ENCODE results near the gene TIMP1.

TIMP1 gene

DNA sequence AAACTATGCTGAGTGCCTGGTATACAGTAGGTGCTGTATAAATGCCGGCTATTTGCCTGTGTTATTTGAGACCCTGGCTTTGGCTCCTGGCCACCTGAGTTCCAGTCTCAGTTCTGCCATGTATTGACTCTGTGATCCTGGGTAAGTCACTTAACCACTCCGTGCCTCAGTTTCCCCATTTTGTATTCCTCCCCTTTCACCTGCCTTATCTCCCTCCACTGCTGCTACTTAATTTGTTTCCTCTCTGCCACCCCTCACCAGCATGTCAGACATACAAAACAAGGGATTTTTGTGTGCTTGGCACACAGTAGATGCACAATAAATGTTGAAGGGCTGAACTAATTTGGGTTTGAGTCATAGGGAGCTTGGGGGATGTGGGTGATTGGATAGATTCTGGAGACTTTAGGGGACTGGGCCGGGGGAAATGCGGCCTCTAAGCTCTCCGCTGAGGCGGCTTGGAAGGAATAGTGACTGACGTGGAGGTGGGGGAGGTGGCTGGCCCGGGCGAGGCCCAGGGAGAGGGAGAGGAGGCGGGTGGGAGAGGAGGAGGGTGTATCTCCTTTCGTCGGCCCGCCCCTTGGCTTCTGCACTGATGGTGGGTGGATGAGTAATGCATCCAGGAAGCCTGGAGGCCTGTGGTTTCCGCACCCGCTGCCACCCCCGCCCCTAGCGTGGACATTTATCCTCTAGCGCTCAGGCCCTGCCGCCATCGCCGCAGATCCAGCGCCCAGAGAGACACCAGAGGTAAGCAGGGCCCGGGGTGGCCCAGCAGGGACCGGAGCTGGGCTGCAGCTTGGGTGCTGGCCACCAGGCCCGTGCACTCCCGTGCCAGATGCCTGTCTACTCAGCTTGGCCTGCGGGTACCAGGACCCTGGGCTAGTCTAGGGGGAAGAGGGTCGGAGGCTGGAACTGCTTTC lies at the start of gene TIMP1:
TSS of gene TIMP1 (plus strand) at position 706 of the 917 bp plus-strand sequence. CDS start 980 bp downstream, outside the sequence.
- peaks cover 50% of the 10 kb centered on the region for H3K4me1 Mint-ChIP-seq
- peak; percentile 93 for ATAC-seq
- DNase-seq: peak; percentile 68 to 86
- peak within 1 kb of the TSS; percentile 73 to 76 for H3K4me3 Mint-ChIP-seq
- H3K27ac Mint-ChIP-seq: peak within 1 kb of the TSS in 1 of 2 donors; percentile 51
- no peaks in the 10 kb centered on the region for H3K27me3 Mint-ChIP-seq
- H3K9me3 Mint-ChIP-seq: no peaks in the 10 kb centered on the region

GRCh38 chrX:47539860-47540259 lies 42.4 kb upstream of the TIMP1 start:
- Mint-ChIP-seq H3K27ac (no peak overlapping the region), H3K27me3 (no peaks in the 10 kb centered on the region), H3K4me3 (no peak overlapping the region), H3K4me1 (no peaks in the 10 kb centered on the region), H3K9me3 (no peaks in the 10 kb centered on the region)
- DNase-seq: no peak
- ATAC-seq: no peak

DNA sequence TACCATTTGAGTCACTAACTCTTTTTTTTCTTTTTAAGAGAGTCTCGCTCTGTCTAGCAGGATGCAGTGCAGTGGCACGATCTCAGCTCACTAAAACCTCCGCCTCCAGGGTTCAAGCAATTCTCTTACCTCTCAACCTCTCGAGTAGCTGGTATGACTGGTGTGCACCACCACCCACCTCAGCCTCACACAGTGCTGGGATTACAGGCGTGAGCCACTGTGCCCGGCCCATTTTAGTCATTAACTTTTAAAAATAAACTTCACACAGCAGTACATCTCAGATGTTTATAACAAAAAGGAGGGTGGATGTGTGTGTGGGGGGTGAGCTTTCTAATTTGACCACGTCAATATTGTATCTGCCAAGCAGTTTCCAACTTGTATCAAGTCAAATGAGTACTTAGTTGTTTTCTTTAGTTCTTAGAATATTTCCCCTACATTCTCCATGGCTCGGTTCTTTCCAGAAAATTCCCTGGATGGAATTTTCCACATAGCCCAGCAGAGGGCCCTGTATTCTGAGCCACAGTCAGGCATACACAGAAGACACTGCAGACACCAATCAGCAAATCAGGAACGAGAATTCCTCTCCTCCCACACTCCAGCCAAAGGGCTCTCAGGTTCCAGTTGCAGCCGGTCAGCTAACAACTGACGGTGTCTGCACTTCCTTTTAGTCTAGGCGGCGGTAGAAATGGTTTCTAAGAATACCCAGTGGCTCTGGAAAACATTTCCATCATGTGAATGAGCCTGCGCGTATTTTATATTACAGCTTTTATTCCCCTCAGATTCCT lies 41.3 kb upstream of the TIMP1 start:
- ATAC-seq: no peak
- Mint-ChIP-seq H3K9me3 (no peaks in the 10 kb centered on the region), H3K4me3 (no peak overlapping the region), H3K27me3 (no peaks in the 10 kb centered on the region), H3K27ac (no peak overlapping the region), H3K4me1 (no peaks in the 10 kb centered on the region)
- no peak for DNase-seq

- DNase-seq (no peak), ATAC-seq (no peak)
- Mint-ChIP-seq H3K27me3 (no peaks in the 10 kb centered on the region), H3K27ac (no peak overlapping the region), H3K4me1 (no peaks in the 10 kb centered on the region), H3K9me3 (no peaks in the 10 kb centered on the region), H3K4me3 (no peak overlapping the region)
These were observed 38.7 kb upstream of the TIMP1 start for GRCh38 chrX:47543496-47543895.

DNA sequence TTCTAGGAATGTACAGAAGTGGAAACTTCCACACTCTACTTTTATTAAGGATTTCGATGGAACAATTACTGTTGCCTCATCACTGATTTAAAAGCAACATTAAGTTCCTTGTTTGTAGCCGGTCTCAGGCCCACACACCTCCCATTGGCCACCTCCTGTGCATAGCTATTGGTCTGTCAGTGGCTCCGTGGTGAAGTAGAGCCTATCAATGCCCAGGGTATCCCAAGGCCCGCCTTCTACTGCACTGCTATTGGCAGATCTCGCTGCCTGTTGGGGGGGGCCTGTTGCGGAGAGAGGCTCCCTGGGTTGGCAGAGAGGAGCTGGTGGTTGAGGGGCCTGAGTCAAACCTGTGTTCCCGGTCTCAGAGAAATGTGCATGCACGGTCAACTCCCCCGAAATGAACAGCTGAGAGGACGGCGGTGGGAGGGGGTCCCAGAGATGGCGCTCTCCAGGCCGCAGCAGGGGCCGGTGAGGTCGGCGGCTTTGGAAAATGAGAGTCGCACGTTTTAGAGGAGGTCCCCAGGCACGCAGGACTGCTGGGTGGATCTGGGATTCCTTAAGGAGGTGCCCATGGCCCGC lies 26.1 kb upstream of the TIMP1 start:
- Mint-ChIP-seq H3K9me3 (no peaks in the 10 kb centered on the region), H3K4me1 (peaks cover 20% of the 10 kb centered on the region), H3K27ac (peak overlapping the region; percentile 98), H3K4me3 (peak overlapping the region; percentile 94 to 95), H3K27me3 (no peaks in the 10 kb centered on the region)
- peak; percentile 80 to 90 for DNase-seq
- peak; percentile 95 for ATAC-seq

DNA sequence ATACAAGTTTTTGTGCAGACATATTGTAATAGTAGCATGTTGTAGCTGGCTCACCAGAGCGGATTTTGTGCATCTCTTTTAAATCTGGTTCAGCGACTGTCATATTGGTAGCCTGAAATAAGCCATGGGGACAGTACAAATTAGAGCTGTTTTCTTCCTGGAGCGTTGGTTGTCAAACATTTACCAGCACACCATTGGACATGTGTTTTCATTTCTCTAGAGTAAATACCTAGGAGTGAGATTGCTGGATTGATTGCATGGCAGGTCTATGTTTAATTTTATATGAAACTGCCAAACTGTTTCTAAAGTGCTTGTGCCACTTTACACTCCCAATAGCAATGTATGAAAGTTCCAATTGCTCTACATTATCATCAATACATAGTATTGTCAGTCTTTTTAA lies 23.8 kb upstream of the TIMP1 start:
- Mint-ChIP-seq H3K4me1 (peaks cover 33% of the 10 kb centered on the region), H3K27ac (peak overlapping the region in 1 of 2 donors; percentile 89), H3K27me3 (no peaks in the 10 kb centered on the region), H3K4me3 (no peak overlapping the region), H3K9me3 (no peaks in the 10 kb centered on the region)
- ATAC-seq (no peak), DNase-seq (no peak)

DNA sequence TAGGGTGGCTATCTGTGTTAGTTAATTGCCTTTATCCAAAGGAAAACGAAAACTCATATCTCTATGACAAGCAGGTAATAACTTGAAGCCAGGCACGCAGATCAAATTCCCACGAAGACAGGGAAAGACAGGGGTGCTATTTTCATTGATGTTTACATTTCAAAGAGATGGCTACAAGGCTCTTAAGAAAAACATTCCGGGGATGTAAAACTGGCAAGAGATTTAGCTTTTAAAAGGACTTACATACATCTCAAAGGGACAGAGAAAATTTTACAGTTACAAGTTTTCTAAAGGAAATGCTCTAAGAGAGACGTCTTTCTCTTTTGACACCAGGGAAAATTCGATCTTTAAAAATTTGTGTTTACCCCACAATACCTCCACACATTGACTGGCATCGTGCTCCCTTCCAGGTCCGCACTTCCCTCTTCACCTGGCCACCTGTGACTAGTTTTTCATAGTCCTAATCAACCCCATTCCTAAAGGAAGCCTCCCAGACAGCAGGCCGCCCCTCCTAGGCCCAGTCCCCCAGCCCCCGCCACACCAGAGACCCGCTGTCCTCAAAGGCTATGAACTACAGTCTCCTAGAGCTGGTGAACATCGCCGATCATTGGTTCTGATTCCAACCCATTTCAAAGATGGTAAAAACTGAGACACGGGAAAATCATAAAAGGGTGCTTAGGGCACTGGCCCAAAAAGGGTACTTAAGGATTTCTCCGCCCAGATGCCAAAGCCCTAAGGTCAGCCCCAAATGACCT lies 21.9 kb upstream of the TIMP1 start:
- no peaks in the 10 kb centered on the region for H3K27me3 Mint-ChIP-seq
- ATAC-seq: no peak
- peaks cover 45% of the 10 kb centered on the region for H3K4me1 Mint-ChIP-seq
- peak overlapping the region; percentile 84 to 94 for H3K4me3 Mint-ChIP-seq
- H3K9me3 Mint-ChIP-seq: no peaks in the 10 kb centered on the region
- DNase-seq: no peak
- H3K27ac Mint-ChIP-seq: peak overlapping the region; percentile 96 to 99

GRCh38 chrX:47560934-47561658 lies 21.1 kb upstream of the TIMP1 start, which contains the start of gene ARAF:
Gene ARAF (plus strand): TSS chrX:47561205. CDS start chrX:47562968, 1,763 bp downstream.
- Mint-ChIP-seq H3K27ac (peak within 1 kb of the TSS; percentile 96 to 99), H3K4me1 (peaks cover 41% of the 10 kb centered on the region), H3K9me3 (no peaks in the 10 kb centered on the region), H3K27me3 (no peaks in the 10 kb centered on the region), H3K4me3 (peak within 1 kb of the TSS; percentile 84 to 94)
- DNase-seq (peak; percentile 92 to 98), ATAC-seq (peak; percentile 91)

- Mint-ChIP-seq H3K4me3 (peak overlapping the region; percentile 84 to 94), H3K4me1 (peaks cover 37% of the 10 kb centered on the region), H3K9me3 (no peaks in the 10 kb centered on the region), H3K27ac (peak overlapping the region in 1 of 2 donors; percentile 92), H3K27me3 (no peaks in the 10 kb centered on the region)
- no peak for DNase-seq
- no peak for ATAC-seq
These were observed 20.5 kb upstream of the TIMP1 start for GRCh38 chrX:47561659-47562151.

GRCh38 chrX:47562615-47563243 lies 19.5 kb upstream of the TIMP1 start:
- H3K27me3 Mint-ChIP-seq: no peaks in the 10 kb centered on the region
- peak overlapping the region; percentile 84 to 94 for H3K4me3 Mint-ChIP-seq
- no peak for ATAC-seq
- peak overlapping the region in 1 of 2 donors; percentile 82 for H3K27ac Mint-ChIP-seq
- peaks cover 37% of the 10 kb centered on the region for H3K4me1 Mint-ChIP-seq
- DNase-seq: peak; percentile 25 to 41
- no peaks in the 10 kb centered on the region for H3K9me3 Mint-ChIP-seq

DNA sequence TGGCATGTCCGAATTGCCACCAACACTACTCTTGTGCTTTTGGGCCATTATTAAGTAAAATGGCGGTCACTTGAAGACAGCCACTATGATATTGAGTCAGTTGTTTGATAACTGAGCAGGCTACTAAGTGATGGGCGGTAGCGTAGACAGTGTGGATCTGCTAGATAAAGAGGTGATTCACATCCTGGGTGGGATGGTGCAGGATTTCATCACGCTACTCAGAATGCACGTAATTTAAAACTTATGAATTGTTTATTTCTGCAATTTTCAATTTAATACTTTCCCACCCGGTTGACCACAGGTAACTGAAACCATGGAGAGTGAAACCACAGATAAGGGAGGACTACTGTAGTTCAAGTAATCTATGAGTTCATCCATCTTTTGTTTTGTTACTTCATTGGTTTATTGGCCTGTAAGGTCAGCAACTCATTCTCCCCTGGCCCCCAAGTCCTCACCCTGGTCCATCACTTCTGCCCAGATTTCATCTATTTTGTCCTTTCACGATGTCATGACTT lies 18.4 kb upstream of the TIMP1 start:
- H3K4me1 Mint-ChIP-seq: peaks cover 40% of the 10 kb centered on the region
- peak overlapping the region; percentile 45 to 81 for H3K4me3 Mint-ChIP-seq
- DNase-seq: no peak
- H3K27ac Mint-ChIP-seq: peak overlapping the region; percentile 48 to 87
- no peaks in the 10 kb centered on the region for H3K9me3 Mint-ChIP-seq
- ATAC-seq: no peak
- H3K27me3 Mint-ChIP-seq: no peaks in the 10 kb centered on the region

- no peaks in the 10 kb centered on the region for H3K27me3 Mint-ChIP-seq
- peak in 1 of 2 donors; percentile 30 for DNase-seq
- peak overlapping the region; percentile 45 to 81 for H3K4me3 Mint-ChIP-seq
- peak; percentile 22 for ATAC-seq
- H3K4me1 Mint-ChIP-seq: peaks cover 43% of the 10 kb centered on the region
- peak overlapping the region; percentile 48 to 59 for H3K27ac Mint-ChIP-seq
- H3K9me3 Mint-ChIP-seq: no peaks in the 10 kb centered on the region
These were observed 17.7 kb upstream of the TIMP1 start for GRCh38 chrX:47564438-47565085.

- no peak for ATAC-seq
- Mint-ChIP-seq H3K4me3 (no peak overlapping the region), H3K4me1 (peaks cover 48% of the 10 kb centered on the region), H3K27ac (peak overlapping the region in 1 of 2 donors; percentile 74), H3K9me3 (no peaks in the 10 kb centered on the region), H3K27me3 (no peaks in the 10 kb centered on the region)
- no peak for DNase-seq
These were observed 15.4 kb upstream of the TIMP1 start for GRCh38 chrX:47566841-47567240.
